GM12878 (cell line): ENCODE results near the gene COPZ1. TPM values are rescaled to one million over a fixed set of nuclear protein-coding genes. Genes with fewer than 3 reads are reported as not detected.

Experiments
- BHLHE40 ChIP-seq, 2 experiments: fragments of 450-650 bp in 1 of 2; IDR thresholded peaks; 2 replicates each; pipeline ENCODE4 v1.6.1; 2011 to 2017; ENCODE audit warnings: low read depth in 2 of 2, borderline replicate concordance in 1 of 2, improper control_type of control experiment in 1 of 2, low read length in 1 of 2, mild to moderate bottlenecking in 1 of 2
- EP300 ChIP-seq, 2 experiments: fragments of 150-350 bp in 1 of 2; IDR thresholded peaks; 2 replicates each; pipeline ENCODE4 v1.6.1; 2011 to 2012; ENCODE audit warnings: low read depth in 2 of 2, low read length in 2 of 2, borderline replicate concordance in 1 of 2, improper control_type of control experiment in 1 of 2, inconsistent platforms in 1 of 2; ENCODE audit not compliant: control insufficient read depth in 1 of 2
- FOXM1 ChIP-seq: IDR thresholded peaks from 2 replicates; pipeline ENCODE4 v1.6.1; 2012; ENCODE audit warnings: low read depth, mild to moderate bottlenecking, inconsistent platforms, low read length, moderate library complexity
- GATAD2B ChIP-seq: fragments of 450-650 bp; conservative IDR thresholded peaks from 2 replicates; pipeline ENCODE4 v1.6.1; 2017; ENCODE audit warnings: low read depth, mild to moderate bottlenecking, moderate library complexity
- IRF5 ChIP-seq: fragments of 450-650 bp; IDR thresholded peaks from 2 replicates; pipeline ENCODE4 v1.6.1; 2017; ENCODE audit warnings: borderline replicate concordance
- NFIC ChIP-seq: IDR thresholded peaks from 2 replicates; pipeline ENCODE4 v1.6.1; 2012; ENCODE audit warnings: low read depth, mild to moderate bottlenecking, inconsistent platforms, low read length, moderate library complexity
- NFYA ChIP-seq: IDR thresholded peaks from 2 replicates; pipeline ENCODE4 v1.6.1; 2011; ENCODE audit warnings: low read depth, mild to moderate bottlenecking, low read length, improper control_type of control experiment, borderline replicate concordance
- RCOR1 ChIP-seq: conservative IDR thresholded peaks from 2 replicates; pipeline ENCODE4 v1.6.1; 2012; ENCODE audit warnings: low read depth, low read length, improper control_type of control experiment
- RUNX3 ChIP-seq: IDR thresholded peaks from 2 replicates; pipeline ENCODE4 v1.6.1; 2012; ENCODE audit warnings: low read length, inconsistent platforms
- SPI1 ChIP-seq: IDR thresholded peaks from 2 replicates; pipeline ENCODE4 v1.6.1; 2011; ENCODE audit warnings: low read depth, mild to moderate bottlenecking, low read length, moderate library complexity, borderline replicate concordance; ENCODE audit not compliant: insufficient read depth
- SUPT20H ChIP-seq: IDR thresholded peaks from 2 replicates; pipeline ENCODE4 v1.6.1; 2011; ENCODE audit warnings: low read depth, mild to moderate bottlenecking, low read length, moderate library complexity, borderline replicate concordance; ENCODE audit not compliant: control insufficient read depth
- polyA plus RNA-seq, 11 experiments: library from polyadenylated mRNA; depleted of rRNA in 4 of 11; unstranded in 6 of 11; stranded (reverse) in 5 of 11; fragments of >200 nt; fragmentation: Nextera tagmentation in 4 of 11; fragmentation: Illumina TruSeq in 1 of 11; extraction: Ambion mirVana in 4 of 11; extraction: Trizol in 1 of 11; gene quantifications; 1 replicate in 1 of 11; 2 replicates in 10 of 11; pipeline versions ENCODE4 v1.2.1 to v1.2.3, GENCODE V29; 2011 to 2016; ENCODE audit warnings: inconsistent platforms in 2 of 11, missing spikeins in 2 of 11, low read depth in 1 of 11
- total RNA-seq, 4 experiments: library from RNA; depleted of rRNA in 3 of 4; stranded (reverse); fragments of >200 nt in 3 of 4; fragmentation: Illumina TruSeq in 1 of 4; extraction: Trizol in 1 of 4; gene quantifications; 2 replicates each; pipeline versions ENCODE4 v1.2.1 to v1.2.3, GENCODE V29; 2013 to 2021

Gene COPZ1
- total and polyA plus RNA-seq, 10 of the 15 experiments (the other 5 are each of a cell fraction or from before 2014, with no cell fraction given) = 112 to 378 (median 184) TPM

- TF ChIP-seq SPI1 (peak; percentile 91), SUPT20H (no peak), GATAD2B (peak; percentile 38; the same call in 1 of the 2 replicates), EP300 (IDR thresholded peaks at IDR 0.05; ENCODE audit: borderline replicate concordance in 1 of 2, control insufficient read depth in 1 of 2, low read depth in 2 of 2, low read length in 2 of 2) (no peak), NFIC (peak; percentile 17; the same call in 1 of the 2 replicates), NFYA (no peak), RUNX3 (peak; percentile 56; the same call in 1 of the 2 replicates), IRF5 (no peak), FOXM1 (no peak), RCOR1 (no peak), BHLHE40 (IDR thresholded peaks at IDR 0.05; ENCODE audit: borderline replicate concordance in 1 of 2, low read depth in 2 of 2, low read length in 1 of 2) (peak in 1 of 2 experiments; percentile 24; a peak in 1 of 4 replicates)
- TF ChIP-seq, all 136 proteins: peak for 11
Observed at GRCh38 chr12:54384591-54385041, 59.7 kb downstream of the COPZ1 start, which contains the start of gene ZNF385A (continued).
